Smooth muscle cell (in vitro differentiated cells): Measurements from ENCODE around the gene CYB5D1. TPM values are rescaled to one million over a fixed set of nuclear protein-coding genes. Genes with fewer than 3 reads are reported as not detected.

Source experiments
- DNase-seq: peaks from one replicate; lab custom pipeline; 2025; ENCODE audit not compliant: unreplicated experiment; lab: John Stamatoyannopoulos, UW
- H2AFZ ChIP-seq: fragments of 200-600 bp; sonication (generic); 2 replicates; pipeline ENCODE4 v1.6.0; 2016; ENCODE audit warnings: antibody characterized with exemption, low read depth, mild to moderate bottlenecking
- H3F3A ChIP-seq: fragments of 200-600 bp; sonication (generic); 2 replicates; pipeline ENCODE4 v1.6.0; 2017; ENCODE audit warnings: antibody characterized with exemption, low read depth
- H3K27ac ChIP-seq: fragments of 200-600 bp; sonication (generic); 2 replicates; pipeline ENCODE4 v1.5.1; 2016; ENCODE audit warnings: low read depth, mild to moderate bottlenecking
- H3K27me3 ChIP-seq: fragments of 200-600 bp; sonication (generic); 2 replicates; pipeline ENCODE4 v1.6.1; 2016; ENCODE audit warnings: low read depth, mild to moderate bottlenecking
- H3K36me3 ChIP-seq: fragments of 200-600 bp; sonication (generic); 2 replicates; pipeline ENCODE4 v1.5.1; 2016; ENCODE audit warnings: low read depth
- H3K4me1 ChIP-seq: fragments of 200-600 bp; sonication (generic); 2 replicates; pipeline ENCODE4 v1.5.1; 2016; ENCODE audit warnings: low read depth
- H3K4me2 ChIP-seq: fragments of 200-600 bp; sonication (generic); 2 replicates; pipeline ENCODE4 v1.6.0; 2016; ENCODE audit warnings: mild to moderate bottlenecking
- H3K4me3 ChIP-seq: fragments of 200-600 bp; sonication (generic); 2 replicates; pipeline ENCODE4 v1.5.1; 2016; ENCODE audit warnings: mild to moderate bottlenecking
- H3K79me2 ChIP-seq: fragments of 200-600 bp; sonication (generic); 2 replicates; pipeline ENCODE4 v1.6.0; 2016; ENCODE audit warnings: low read depth, mild to moderate bottlenecking
- H3K9ac ChIP-seq: fragments of 200-600 bp; sonication (generic); 2 replicates; pipeline ENCODE4 v1.6.0; 2016; ENCODE audit warnings: low read depth
- H3K9me3 ChIP-seq: fragments of 200-600 bp; sonication (generic); replicated peaks from 2 replicates; pipeline ENCODE4 v1.5.1; 2016; ENCODE audit warnings: low read depth
- H4K20me1 ChIP-seq: fragments of 200-600 bp; sonication (generic); 2 replicates; pipeline ENCODE4 v1.6.0; 2016; ENCODE audit warnings: low read depth
- CTCF ChIP-seq: fragments of 200-600 bp; sonication (generic); IDR thresholded peaks from 2 replicates; pipeline ENCODE4 v1.5.1; 2017; ENCODE audit warnings: borderline replicate concordance, mild to moderate bottlenecking, antibody characterized with exemption; ENCODE audit not compliant: insufficient read depth, poor library complexity, severe bottlenecking
- WGBS: methylation state at CpG from one replicate; pipeline ENCODE4 v1.1.7; 2016; ENCODE audit warnings: low lambda C conversion rate; 5-methylcytosine and 5-hydroxymethylcytosine counted together
- polyA plus RNA-seq: library from polyadenylated mRNA; unstranded; fragments of >200 nt; fragmentation: Nextera tagmentation; extraction: Ambion mirVana; gene quantifications from 2 replicates; pipeline ENCODE4 v1.2.1, GENCODE V29; 2016
- total RNA-seq: library from RNA; depleted of rRNA; stranded (reverse); fragments of >200 nt; gene quantifications from 2 replicates; pipeline ENCODE4 v1.2.3, GENCODE V29; 2014

The CYB5D1 gene
- total and polyA plus RNA-seq, 2 experiments from 2014 or later: 6.6 to 9.3 TPM

GRCh38 chr17:7864995-7865650, 7.3 kb downstream of the CYB5D1 start:
- Histone ChIP-seq H3K9me3 (no peaks in the 10 kb centered on the region), H3K4me1 (no peaks in the 10 kb centered on the region), H3F3A (no peaks in the 10 kb centered on the region), H3K79me2 (peaks cover 5% of the 10 kb centered on the region), H3K27me3 (no peaks in the 10 kb centered on the region), H3K9ac (no peak overlapping the region), H4K20me1 (peaks cover 6% of the 10 kb centered on the region), H3K36me3 (no peaks in the 10 kb centered on the region), H3K27ac (no peak overlapping the region), H3K4me3 (no peak overlapping the region), H2AFZ (no peak overlapping the region), H3K4me2 (no peak overlapping the region)
- TF ChIP-seq CTCF: no peak
- DNase-seq: no peak
- 97% methylated on average over 5 of the region's 5 CpGs for WGBS

GRCh38 chr17:7867881-7868329, 10.1 kb downstream of the CYB5D1 start:
- Histone ChIP-seq H3K36me3 (no peaks in the 10 kb centered on the region), H3K4me3 (no peak overlapping the region), H3F3A (no peaks in the 10 kb centered on the region), H4K20me1 (peaks cover 4% of the 10 kb centered on the region), H3K4me1 (no peaks in the 10 kb centered on the region), H3K9ac (no peak overlapping the region), H3K79me2 (peaks cover 5% of the 10 kb centered on the region), H3K9me3 (no peaks in the 10 kb centered on the region), H3K27ac (no peak overlapping the region), H2AFZ (no peak overlapping the region), H3K27me3 (no peaks in the 10 kb centered on the region), H3K4me2 (no peak overlapping the region)
- no peak for DNase-seq
- no peak for TF ChIP-seq CTCF
- WGBS: 90% methylated on average over 5 of the region's 5 CpGs

- Histone ChIP-seq H3K4me1 (no peaks in the 10 kb centered on the region), H3K27me3 (no peaks in the 10 kb centered on the region), H3K36me3 (peaks cover 4% of the 10 kb centered on the region), H3K27ac (peak overlapping the region; percentile 32), H3K9ac (peak overlapping the region; percentile 32), H3K4me3 (no peak overlapping the region), H3K79me2 (peaks cover 6% of the 10 kb centered on the region), H2AFZ (no peak overlapping the region), H3K4me2 (peak overlapping the region; percentile 50), H3F3A (peaks cover 7% of the 10 kb centered on the region), H3K9me3 (no peaks in the 10 kb centered on the region), H4K20me1 (peaks cover 4% of the 10 kb centered on the region)
- 65% methylated on average over 4 of the region's 4 CpGs for WGBS
- DNase-seq: no peak
- no peak for TF ChIP-seq CTCF
These were observed 15.2 kb downstream of the CYB5D1 start for GRCh38 chr17:7873051-7873450.

GRCh38 chr17:7875804-7876370, 18.1 kb downstream of the CYB5D1 start:
- H4K20me1 ChIP-seq: peaks cover 4% of the 10 kb centered on the region
- no peaks in the 10 kb centered on the region for H3K9me3 ChIP-seq
- no peak overlapping the region for H2AFZ ChIP-seq
- H3F3A ChIP-seq: peaks cover 7% of the 10 kb centered on the region
- H3K27ac ChIP-seq: no peak overlapping the region
- H3K27me3 ChIP-seq: no peaks in the 10 kb centered on the region
- TF ChIP-seq CTCF: no peak
- H3K9ac ChIP-seq: no peak overlapping the region
- H3K79me2 ChIP-seq: peaks cover 12% of the 10 kb centered on the region
- H3K4me1 ChIP-seq: no peaks in the 10 kb centered on the region
- H3K4me2 ChIP-seq: no peak overlapping the region
- H3K36me3 ChIP-seq: peaks cover 8% of the 10 kb centered on the region
- WGBS: 98% methylated on average over 2 of the region's 2 CpGs
- no peak overlapping the region for H3K4me3 ChIP-seq
- no peak for DNase-seq
